ENCODE results near the gene APRT. TPM values are rescaled to one million over a fixed set of nuclear protein-coding genes. Genes with fewer than 3 reads are reported as not detected.

The APRT gene
- total RNA-seq, 2 donors from 2014 or later = 200 to 230 TPM

GRCh38 chr16:88792668-88793250, 19.0 kb downstream of the APRT start:
- no peaks in the 10 kb centered on the region for H3K36me3 ChIP-seq (ENCODE audit: control insufficient read depth, insufficient read depth, low read length)
- Mint-ChIP-seq H3K27me3 (ENCODE audit: insufficient read depth) (peaks cover 7% of the 10 kb centered on the region), H3K4me3 (no peak overlapping the region), H3K27ac (no peak overlapping the region), H3K36me3 (ENCODE audit: low read depth) (no peaks in the 10 kb centered on the region), H3K9me3 (no peaks in the 10 kb centered on the region), H3K4me1 (peaks cover 2% of the 10 kb centered on the region)
- TF ChIP-seq, protein P1, sequence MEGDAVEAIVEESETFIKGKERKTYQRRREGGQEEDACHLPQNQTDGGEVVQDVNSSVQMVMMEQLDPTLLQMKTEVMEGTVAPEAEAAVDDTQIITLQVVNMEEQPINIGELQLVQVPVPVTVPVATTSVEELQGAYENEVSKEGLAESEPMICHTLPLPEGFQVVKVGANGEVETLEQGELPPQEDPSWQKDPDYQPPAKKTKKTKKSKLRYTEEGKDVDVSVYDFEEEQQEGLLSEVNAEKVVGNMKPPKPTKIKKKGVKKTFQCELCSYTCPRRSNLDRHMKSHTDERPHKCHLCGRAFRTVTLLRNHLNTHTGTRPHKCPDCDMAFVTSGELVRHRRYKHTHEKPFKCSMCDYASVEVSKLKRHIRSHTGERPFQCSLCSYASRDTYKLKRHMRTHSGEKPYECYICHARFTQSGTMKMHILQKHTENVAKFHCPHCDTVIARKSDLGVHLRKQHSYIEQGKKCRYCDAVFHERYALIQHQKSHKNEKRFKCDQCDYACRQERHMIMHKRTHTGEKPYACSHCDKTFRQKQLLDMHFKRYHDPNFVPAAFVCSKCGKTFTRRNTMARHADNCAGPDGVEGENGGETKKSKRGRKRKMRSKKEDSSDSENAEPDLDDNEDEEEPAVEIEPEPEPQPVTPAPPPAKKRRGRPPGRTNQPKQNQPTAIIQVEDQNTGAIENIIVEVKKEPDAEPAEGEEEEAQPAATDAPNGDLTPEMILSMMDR (conservative IDR thresholded peaks at IDR 0.05) = no peak
- DNase-seq = no peak
- no peaks in the 10 kb centered on the region for H3K4me1 ChIP-seq (ENCODE audit: control insufficient read depth, insufficient read depth, low read length)
- no peak overlapping the region for H3K9ac ChIP-seq (ENCODE audit: extremely low read depth, low read length, poor library complexity, severe bottlenecking)
- H3K27me3 ChIP-seq (ENCODE audit: control insufficient read depth, insufficient read depth, low read length, poor library complexity, severe bottlenecking) = no peaks in the 10 kb centered on the region
- H3K4me3 ChIP-seq (ENCODE audit: low read length) = no peak overlapping the region
- H3K27ac ChIP-seq (ENCODE audit: low read depth, low read length) = no peak overlapping the region
- 90 to 98% methylated on average over 8 to 12 of the region's 12 CpGs for WGBS, 2 experiments (ENCODE audit: insufficient coverage in 1 of 2, insufficient read length in 1 of 2)
- H3K9me3 ChIP-seq (ENCODE audit: control insufficient read depth, low read length) = no peaks in the 10 kb centered on the region

DNA sequence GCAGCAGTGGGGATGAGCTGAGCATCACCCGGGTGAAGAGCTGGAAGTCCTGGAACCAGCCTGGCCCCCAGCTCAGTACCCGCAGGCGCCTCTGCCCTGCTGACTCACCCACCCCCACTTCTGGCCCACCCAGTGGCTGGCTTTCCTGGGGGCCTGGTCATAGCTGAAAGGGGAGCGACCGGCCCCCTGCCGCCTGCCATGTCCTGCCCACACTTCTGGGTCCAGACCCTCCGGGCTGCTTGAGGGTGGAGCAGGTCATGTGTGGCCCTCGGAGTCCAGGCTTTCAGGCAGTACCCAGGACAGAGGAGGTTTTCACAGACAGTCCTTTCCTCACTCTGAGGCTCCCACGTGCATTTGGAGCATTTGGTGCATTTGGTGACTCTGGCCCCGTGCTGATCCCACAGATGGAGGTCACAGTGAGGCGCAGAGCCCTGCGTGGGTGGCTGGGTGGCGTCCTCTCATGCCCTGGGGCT, 19.6 kb downstream of the APRT start:
- Mint-ChIP-seq H3K4me3 (no peak overlapping the region), H3K9me3 (no peaks in the 10 kb centered on the region), H3K27me3 (ENCODE audit: insufficient read depth) (peaks cover 8% of the 10 kb centered on the region), H3K27ac (no peak overlapping the region), H3K4me1 (peaks cover 2% of the 10 kb centered on the region), H3K36me3 (ENCODE audit: low read depth) (no peaks in the 10 kb centered on the region)
- Histone ChIP-seq H3K9ac (ENCODE audit: extremely low read depth, low read length, poor library complexity, severe bottlenecking) (no peak overlapping the region), H3K4me3 (ENCODE audit: low read length) (no peak overlapping the region), H3K4me1 (ENCODE audit: control insufficient read depth, insufficient read depth, low read length) (no peaks in the 10 kb centered on the region), H3K27me3 (ENCODE audit: control insufficient read depth, insufficient read depth, low read length, poor library complexity, severe bottlenecking) (no peaks in the 10 kb centered on the region), H3K36me3 (ENCODE audit: control insufficient read depth, insufficient read depth, low read length) (no peaks in the 10 kb centered on the region), H3K9me3 (ENCODE audit: control insufficient read depth, low read length) (no peaks in the 10 kb centered on the region), H3K27ac (ENCODE audit: low read depth, low read length) (no peak overlapping the region)
- WGBS, 2 experiments (ENCODE audit: insufficient coverage in 1 of 2, insufficient read length in 1 of 2) = 83 to 92% methylated on average over 7 to 13 of the region's 13 CpGs
- TF ChIP-seq, protein P1 (conservative IDR thresholded peaks at IDR 0.05) = no peak
- no peak for DNase-seq

DNA sequence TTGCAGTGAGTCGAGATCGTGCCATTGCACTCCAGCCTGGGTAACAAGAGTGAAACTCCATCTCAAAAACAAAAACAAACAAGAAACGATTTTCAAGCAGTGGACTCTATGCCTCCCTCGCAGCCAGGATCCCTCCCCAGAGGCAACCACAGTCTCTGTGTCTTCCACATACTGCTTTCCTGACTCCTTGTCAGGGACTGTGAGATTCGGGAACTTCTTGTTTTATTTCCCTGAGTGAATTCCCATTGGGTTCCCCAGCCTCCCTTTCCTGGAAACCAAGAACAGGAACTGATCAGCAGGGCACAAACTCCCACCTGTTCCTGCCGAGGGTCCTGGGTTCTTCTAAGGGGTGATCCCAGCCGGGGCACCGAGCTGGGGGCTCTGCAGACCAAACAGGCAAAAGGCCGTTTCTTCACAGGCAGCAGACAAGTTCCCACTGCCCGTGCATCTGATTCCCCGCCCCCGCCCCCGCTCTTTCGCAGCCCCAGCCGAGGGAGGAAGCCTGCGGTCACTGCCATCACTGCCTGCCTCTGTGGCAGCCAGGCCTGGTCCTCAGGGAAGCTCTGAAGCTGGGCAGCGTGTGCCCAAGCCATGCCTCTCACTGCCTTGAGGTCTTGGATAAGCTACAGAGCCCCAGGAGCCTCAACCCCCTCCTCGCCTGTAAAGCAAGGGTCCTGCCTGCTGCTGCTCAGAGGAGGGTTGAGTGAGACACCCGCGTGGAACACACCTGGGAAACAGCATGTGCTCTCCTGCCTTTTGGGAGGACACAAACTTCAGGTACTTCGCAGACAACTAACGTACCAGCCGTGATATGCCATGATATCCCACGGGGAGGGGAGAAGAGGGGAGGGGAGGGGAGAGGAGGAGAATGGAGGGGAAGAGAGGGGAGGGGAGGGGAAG, 21.2 kb downstream of the APRT start:
- no peak overlapping the region for H3K4me3 Mint-ChIP-seq
- no peak for DNase-seq
- WGBS, 2 experiments (ENCODE audit: insufficient coverage in 1 of 2, insufficient read length in 1 of 2) = 42 to 61% methylated on average over 12 to 23 of the region's 24 CpGs
- H3K4me1 Mint-ChIP-seq = peaks cover 2% of the 10 kb centered on the region
- TF ChIP-seq, protein P1 (conservative IDR thresholded peaks at IDR 0.05) = no peak
- no peaks in the 10 kb centered on the region for H3K9me3 Mint-ChIP-seq
- Histone ChIP-seq H3K36me3 (ENCODE audit: control insufficient read depth, insufficient read depth, low read length) (no peaks in the 10 kb centered on the region), H3K27ac (ENCODE audit: low read depth, low read length) (no peak overlapping the region), H3K4me1 (ENCODE audit: control insufficient read depth, insufficient read depth, low read length) (no peaks in the 10 kb centered on the region), H3K4me3 (ENCODE audit: low read length) (no peak overlapping the region), H3K9ac (ENCODE audit: extremely low read depth, low read length, poor library complexity, severe bottlenecking) (no peak overlapping the region), H3K27me3 (ENCODE audit: control insufficient read depth, insufficient read depth, low read length, poor library complexity, severe bottlenecking) (no peaks in the 10 kb centered on the region), H3K9me3 (ENCODE audit: control insufficient read depth, low read length) (no peaks in the 10 kb centered on the region)
- H3K27me3 Mint-ChIP-seq (ENCODE audit: insufficient read depth) = peaks cover 8% of the 10 kb centered on the region
- H3K36me3 Mint-ChIP-seq (ENCODE audit: low read depth) = no peaks in the 10 kb centered on the region
- no peak overlapping the region for H3K27ac Mint-ChIP-seq

Measured in endodermal cell (in vitro differentiated cells).